HG02885 (cell line): Measurements from ENCODE around the gene SYT14.
"Not testable (repeated sequence)": the region's sequence is repeated elsewhere in the genome, so short reads cannot be mapped to it uniquely, and the experiment has no call there.

ENCODE experiments used
- ATAC-seq: cut with Tn5 transposase; IDR thresholded peaks from one replicate; pipeline ENCODE4 v1.9.1; 2021; ENCODE audit warnings: mild to moderate bottlenecking; ENCODE audit not compliant: unreplicated experiment, poor library complexity

The SYT14 gene

DNA sequence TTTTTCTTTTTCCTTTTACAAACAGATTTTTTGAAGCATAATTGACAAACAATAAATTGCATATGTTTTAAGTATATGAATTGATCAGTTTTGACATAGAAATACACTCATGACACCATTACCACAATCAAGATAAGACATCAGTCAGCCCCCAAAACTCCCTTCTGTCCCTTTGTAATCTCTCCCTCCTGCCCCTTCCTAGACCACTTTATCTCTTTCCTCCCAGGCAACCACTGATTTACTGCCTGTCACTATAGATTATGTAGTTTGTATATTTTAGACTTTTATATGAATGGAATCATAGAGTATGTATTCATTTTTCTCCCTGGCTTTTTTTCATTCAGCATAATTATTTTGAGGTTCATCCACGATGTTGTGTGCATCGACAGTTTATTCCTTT lies 6.9 kb upstream of the SYT14 start:
- no peak for ATAC-seq

DNA sequence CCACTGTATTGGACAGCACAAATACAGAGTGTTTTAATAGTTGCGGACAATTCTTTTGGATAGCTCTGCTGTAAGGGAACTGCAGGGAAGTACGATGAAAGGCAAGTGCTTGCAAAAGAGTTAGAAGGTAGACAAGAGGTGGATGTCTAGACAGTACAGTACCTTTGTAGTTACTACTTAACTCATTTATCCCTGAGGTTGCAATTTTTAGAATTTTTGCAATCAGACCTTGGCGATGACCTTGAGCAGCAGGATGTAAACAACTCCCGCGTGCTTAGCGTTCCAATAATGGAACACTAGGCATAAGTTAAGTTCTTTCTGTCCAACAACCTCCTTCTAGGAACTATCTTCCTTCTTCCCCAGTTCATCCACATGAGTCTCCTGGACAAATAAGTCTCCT lies 1.9 kb upstream of the SYT14 start:
- ATAC-seq = no peak

DNA sequence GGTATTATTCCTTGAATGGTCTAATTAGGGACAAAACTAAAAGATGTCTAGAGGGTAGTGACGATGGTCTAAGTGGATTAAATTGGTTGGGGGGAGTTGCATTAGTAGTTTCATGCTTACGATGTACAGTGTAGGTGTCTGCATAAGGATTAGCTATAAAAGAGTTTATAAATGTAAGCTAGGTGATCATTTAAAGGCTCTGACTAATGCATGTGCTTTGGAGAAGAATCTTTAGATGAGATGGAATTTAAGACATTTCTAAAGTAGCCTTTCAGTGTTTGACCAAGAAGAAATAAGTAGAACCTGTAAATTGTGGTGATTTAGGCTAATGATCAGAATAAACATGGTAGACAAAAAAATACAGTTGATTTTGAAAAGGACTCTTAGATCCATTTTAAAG lies 7.4 kb downstream of the SYT14 start:
- ATAC-seq = no peak

DNA sequence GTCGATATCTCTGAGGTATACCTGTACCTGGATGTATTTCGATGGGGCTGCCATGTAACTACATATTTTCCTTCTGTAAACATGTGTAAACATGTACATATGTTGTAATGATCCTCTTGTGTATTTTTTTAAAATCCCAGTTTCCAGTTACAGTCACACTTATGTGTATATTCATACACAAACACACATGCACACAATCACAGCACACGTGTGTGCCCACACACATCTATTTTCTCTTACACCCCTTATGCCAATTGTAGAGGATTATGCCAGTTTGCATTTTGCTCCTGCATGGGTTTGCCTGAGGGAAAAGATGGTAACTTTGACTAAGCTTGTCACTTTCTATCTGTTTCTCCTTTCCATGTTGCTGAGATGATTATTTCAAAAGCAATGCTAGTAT lies 10.1 kb downstream of the SYT14 start:
- ATAC-seq = no peak

DNA sequence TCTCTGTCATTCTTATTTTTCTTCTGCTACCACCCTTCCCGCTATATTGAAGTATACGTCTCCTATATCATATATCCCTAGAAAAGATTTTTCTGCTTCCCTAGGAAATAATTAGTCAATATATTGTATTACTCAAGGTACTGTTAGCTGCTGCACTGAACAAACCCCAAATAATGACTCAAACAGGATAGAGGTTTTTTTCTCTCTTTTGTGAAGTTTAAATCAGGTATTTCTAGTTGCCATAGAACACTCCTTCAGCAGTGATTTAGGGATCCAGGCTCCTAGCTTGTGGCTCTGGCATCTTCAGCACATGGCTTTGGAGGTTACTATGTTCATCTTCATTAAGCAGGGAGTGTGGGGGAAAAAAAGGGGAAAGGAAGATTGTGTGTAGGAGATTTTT lies 18.1 kb downstream of the SYT14 start:
- ATAC-seq = no peak

DNA sequence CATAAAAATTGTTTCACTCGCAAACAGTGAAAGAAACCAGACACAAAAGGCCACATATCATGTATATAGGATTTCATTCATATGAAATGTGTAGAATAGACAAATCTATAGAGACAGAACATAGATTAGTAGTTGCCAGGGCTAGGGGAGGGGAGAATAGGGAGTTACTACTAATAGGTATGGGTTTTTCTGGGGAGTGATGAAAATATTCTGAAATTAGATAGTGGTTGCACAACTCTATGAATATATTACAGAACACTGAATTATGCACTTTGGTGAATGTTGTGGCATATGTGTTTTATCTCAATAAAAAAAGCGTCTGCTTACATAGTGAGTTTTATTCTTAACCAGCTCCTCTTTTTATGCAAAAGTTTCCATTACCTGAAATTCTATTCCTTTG lies 21.6 kb downstream of the SYT14 start:
- no peak for ATAC-seq

DNA sequence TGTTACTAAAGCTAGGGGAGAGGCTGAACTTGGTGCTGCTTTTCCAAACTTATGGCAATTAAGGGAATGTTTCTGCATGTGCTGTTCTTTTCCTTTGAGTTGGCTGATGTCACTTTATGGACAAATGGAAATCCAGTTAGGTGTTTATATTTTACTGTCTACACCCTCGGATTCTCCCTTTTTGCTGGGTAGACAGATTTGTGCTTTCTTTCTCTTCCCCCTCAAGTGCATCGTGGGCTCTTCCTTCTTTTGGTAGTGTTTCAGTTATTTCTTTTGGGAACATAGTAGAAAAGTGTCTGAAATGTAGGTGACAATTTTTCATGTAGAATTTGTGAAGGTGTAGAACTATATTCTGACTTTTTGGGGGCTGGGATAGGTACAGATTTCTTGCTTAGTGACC lies 22.9 kb downstream of the SYT14 start:
- ATAC-seq = no peak

DNA sequence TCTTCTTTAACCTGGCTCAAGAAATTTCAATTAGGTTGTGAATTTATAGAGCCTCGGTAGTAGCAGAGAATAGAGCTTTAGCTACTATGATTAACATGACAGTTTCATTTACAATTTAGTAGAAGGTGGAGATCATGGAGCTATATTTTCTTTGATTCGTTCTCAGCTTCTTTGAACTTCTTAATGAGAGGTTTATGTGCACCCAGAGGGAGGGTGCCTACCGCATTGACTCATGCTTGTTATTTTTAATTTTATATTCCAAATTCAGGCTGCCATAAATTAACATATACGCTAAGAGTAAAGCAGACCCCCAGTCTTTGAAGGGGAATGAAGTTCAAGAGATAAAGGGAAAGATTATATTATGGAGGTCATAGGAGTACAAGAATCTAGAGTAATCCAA lies 24.4 kb downstream of the SYT14 start:
- no peak for ATAC-seq

DNA sequence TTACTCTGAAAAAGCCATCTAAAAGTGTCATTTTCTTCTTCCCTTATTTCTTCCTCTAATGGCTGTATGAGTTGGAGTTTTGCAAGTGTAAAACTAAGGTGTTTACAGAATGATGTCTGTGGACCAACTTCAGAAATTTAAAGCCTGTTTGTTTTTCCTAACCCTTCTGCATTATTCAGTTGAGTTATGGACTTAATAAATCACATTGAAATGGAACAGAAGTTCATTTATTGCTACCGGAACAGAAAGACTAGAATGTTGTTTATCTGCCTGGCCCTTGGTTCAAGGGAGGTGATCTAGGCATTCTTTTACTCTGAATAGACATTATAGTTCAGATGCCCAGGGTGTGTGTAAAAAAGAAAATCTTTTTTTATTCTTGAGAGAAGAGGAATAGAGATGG lies 24.8 kb downstream of the SYT14 start:
- ATAC-seq = no peak

DNA sequence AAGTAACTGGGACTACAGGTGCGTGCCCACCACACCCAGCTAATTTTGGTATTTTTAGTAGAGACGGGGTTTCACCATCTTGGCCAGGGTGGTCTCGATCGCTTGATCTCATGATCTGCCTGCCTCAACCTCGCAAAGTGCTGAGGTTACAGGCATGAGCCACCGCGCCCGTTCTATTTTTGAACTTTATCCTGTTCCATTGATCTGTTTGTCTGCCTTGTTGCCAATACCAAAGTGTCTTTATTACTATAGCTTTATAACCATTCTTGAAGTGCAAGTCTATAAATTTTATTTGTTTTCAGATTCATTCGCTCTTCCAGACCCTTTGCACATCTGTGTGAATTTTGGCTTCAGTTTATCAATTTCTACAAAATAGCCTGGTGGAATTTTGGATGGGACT lies 28.0 kb downstream of the SYT14 start:
- no peak for ATAC-seq

DNA sequence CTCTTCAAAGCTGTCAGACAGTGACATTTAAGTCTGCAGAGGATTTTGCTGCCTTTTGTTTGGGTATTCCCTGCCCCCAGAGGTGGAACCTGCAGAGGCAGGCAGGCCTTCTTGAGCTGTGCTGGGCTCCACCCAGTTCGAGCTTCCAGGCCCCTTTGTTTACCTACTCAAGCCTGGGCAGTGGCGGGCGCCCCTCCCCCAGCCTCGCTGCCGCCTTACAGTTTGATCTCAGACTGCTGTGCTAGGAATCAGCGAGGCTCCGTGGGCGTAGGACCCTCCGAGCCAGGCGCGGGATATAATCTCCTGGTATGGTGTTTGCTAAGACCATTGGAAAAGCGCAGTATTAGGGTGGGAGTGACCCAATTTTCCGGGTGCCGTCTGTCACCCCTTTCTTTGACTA lies 40.7 kb downstream of the SYT14 start:
- not testable (repeated sequence) for ATAC-seq

DNA sequence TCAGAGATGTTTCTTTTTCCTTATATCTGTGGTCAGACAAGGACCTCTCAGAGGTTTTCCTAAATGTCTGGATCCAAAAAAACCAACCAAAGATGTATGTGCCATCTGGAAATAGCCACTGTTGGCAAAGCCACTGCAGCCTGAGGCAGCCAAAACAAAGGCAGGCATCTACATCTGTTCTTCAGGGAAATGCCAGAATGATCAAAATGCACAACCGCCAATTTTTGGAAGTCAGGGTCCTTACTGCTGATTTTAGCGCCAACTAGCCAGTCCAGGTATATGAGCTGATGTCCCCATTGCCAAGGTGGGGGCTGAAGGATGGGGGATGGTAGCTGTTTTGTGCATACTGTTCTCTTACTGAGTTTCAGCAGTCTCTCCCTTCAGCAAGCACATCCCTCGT lies 45.9 kb downstream of the SYT14 start:
- ATAC-seq = no peak

DNA sequence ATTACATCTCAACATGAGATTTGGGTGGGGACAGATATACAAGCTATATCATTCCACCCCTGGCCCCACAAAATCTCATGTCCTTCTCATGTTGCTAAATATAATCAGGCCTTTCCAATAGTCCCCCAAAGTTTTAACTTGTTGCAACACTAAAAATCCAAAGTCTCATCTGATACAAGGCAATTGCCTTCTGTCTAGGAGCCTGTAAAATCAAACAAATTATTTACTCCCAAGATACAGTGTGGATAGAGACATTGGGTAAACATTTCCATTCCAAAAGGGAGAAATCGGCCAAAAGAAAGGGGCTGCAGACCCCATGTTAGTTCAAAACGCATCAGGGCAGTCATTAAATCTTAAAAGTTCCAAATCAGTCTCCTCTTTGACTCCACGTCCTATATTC lies 47.0 kb downstream of the SYT14 start:
- no peak for ATAC-seq

DNA sequence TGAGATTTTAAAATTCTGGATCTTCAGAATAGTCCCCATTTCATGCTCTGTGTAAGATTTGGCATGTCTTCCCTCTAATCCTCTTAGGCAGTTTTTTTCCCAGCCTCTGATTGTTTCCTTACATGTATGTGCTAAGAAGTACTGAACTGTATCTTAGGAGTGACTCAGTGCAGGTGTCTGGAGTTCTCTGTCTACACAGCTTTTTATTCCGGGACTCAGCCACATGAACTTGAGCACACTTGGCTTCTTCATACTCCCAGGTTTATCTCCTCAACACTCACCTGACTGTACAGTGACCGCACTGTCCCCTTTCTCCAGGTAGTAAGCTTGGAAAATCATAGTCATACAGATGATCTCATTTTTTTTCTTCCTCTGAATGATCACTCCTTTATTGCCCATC lies 50.7 kb downstream of the SYT14 start:
- no peak for ATAC-seq

DNA sequence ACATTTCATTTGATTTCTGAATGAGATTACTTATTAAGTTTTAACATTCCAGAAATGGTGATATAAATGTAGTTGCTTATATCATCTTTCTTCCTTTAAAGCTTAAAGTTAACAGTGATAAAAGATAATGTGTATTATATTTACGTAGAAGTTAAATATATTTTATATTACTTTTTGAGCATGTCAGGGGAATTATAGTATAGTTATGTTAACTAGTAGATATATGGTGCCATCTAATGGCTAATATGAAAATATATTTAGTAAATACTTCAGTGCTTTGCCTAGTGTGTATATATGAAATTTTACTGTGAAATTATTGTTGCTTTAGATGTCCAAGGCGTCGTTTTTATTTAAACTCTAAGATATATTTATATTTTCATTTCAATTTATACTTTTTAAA lies 51.5 kb downstream of the SYT14 start:
- ATAC-seq = no peak

DNA sequence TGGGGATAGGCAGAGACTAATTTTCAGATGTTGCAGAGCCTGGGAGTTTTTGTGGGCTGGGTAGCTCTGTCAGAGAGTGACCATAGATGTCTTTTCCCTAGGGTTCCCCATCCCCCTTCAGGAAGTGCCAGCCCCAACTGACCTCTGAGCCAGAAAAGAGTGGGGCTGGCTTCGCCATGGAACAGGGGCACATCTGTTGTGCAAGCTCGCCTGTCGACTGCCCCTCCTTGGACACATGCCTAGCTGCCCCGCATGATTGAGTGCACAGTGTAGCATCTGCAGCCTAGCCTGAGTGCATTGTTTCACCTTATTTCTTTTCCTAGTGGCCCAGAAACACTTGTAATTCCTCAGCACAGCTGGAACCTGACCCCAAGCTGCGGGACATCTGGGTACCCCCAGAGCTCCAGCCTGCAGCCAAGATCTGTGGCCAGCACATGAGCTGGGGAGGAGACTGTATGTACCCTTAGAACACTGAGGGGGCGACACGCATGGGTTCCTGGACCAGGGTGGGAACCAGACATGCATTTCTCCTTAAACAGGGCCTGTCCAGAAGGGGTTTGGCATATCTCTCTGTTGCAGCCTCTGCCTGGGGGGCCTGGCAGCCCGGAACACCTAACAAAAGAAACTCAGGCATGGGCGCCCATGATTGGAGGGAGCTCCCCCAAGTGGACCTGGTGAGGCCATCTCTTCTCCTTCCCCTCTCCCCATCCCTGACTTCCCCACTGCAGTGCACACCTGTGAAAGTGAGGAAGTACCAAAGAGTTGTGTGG lies 55.2 kb downstream of the SYT14 start:
- ATAC-seq = no peak

DNA sequence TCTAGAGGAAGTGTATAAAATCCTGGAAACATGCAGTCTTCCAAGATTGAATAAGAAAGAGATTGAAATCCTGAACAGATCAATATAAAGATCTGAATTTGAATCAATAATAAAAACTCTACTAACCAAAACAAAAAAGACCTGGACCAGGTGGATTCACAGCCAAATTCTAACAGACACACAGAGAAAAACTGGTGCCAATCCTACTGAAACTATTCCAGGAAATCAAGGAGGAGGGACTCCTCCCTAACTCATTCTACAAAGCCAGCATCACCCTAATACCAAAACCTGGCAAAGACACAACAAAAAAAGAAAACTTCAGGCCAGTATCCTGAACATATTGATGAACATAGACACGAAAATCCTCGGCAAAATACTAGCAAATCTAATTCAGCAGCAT lies 58.3 kb downstream of the SYT14 start:
- ATAC-seq = no peak

DNA sequence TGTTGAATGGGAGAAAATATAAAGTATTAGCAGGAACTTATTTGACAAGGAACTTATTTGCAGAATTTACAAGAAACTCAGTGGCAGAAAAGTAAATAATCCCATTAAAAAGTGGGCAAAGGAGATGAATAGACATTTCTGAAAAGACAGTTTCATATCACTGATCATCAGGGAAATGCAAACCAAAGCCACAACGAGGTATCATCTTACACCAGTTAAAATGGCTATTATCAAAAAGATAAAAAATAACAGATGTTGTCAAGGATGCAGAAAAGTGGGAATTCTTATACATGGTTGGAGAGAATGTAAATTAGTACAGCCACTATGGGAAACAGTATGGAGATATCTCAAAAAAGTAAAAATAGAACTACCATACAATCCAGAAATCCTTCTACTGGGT lies 61.0 kb downstream of the SYT14 start:
- ATAC-seq = no peak

DNA sequence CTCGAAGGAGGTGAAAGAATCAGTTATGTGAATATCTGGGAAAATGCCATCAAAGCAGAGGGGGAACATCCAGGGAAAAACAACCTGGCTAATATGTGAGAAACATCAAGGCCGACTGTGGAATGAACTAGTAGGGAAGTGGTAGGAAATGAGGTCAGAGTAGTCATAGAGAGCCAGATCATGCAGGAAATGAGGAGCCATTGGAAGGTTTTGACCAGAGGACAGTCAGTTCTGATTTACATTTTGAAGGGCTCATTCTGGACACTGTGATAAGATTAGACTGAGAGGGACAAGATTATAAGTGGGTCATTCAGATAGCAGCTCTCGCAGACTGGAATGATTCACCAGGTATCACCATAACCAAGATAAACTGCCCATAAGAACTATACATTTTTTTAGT lies 63.7 kb downstream of the SYT14 start:
- no peak for ATAC-seq

DNA sequence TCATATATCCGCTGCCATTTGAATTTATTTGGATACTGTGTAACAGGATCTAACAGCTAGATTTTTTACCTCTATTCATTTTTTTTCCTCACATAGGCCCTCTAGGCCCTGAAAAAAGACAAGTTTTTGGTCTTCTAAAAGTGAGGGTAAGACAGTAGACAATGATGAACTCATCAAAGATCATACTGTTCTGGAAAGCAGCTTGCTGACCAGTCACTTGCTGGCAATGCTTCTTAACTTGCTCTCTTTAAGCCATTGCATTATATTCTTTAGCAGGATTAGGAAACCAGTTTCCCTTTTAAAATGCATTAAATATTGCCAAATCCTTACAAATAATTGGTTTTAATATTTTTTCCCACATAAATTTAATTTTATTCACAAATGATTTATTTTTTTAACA lies 65.5 kb downstream of the SYT14 start:
- no peak for ATAC-seq

DNA sequence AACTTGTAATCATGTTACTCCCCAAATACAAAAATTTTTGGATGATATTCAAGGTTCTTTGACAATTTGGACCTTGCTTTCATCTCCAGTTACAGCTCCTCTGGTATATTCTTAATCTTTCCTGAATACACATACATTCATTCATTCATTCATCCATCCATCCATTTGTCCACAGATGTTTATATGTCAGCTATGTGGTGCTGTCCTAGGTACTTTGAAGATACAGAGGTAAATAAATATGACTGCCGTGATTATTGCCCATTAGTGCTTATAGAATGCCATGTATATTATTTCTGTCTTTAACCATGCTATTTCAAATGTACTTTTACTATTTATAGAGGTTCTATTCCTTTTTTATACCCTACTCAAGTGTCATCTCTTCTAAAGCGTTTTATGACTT lies 72.1 kb downstream of the SYT14 start:
- ATAC-seq = no peak

DNA sequence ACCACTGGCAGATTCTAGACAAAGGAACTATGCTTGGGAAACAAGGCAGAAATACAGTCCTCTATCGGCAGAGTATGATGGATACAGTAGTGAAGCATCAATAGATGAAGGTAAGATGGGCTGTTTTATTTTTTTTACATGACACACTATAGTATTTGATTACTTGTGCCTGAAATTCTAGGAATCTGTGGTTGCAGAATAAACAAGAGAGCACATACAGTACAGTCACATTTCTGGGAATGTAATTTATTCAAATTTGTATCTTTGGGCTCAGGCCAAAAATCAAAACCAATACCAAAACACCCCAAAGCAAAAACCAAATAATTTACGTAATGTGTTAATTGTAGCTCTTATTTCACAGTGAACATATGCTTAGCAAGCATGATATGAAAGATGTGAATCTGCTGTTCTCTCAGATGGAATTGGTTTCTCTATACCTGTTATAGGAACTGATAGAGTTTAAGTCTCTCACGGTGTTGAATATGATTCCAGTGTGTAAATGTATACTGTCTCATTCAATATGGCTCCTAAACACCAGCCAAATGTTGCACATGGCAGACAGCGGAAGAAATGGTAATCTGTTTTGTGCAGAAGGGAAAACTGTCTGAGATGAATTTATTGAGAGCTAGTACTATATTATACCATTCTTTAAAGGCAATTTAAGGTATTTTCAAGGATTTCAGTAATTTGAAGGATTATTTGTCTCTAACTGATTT lies 83.3 kb downstream of the SYT14 start:
- no peak for ATAC-seq
